ENCODE results near the gene KCNQ1. TPM values are rescaled to one million over a fixed set of nuclear protein-coding genes. Genes with fewer than 3 reads are reported as not detected.

KCNQ1 gene
- total and polyA plus RNA-seq, 2 donors (not counting 3 experiments of a cell fraction or from before 2014, with no cell fraction given) = 0.07 to 0.09 TPM

DNA sequence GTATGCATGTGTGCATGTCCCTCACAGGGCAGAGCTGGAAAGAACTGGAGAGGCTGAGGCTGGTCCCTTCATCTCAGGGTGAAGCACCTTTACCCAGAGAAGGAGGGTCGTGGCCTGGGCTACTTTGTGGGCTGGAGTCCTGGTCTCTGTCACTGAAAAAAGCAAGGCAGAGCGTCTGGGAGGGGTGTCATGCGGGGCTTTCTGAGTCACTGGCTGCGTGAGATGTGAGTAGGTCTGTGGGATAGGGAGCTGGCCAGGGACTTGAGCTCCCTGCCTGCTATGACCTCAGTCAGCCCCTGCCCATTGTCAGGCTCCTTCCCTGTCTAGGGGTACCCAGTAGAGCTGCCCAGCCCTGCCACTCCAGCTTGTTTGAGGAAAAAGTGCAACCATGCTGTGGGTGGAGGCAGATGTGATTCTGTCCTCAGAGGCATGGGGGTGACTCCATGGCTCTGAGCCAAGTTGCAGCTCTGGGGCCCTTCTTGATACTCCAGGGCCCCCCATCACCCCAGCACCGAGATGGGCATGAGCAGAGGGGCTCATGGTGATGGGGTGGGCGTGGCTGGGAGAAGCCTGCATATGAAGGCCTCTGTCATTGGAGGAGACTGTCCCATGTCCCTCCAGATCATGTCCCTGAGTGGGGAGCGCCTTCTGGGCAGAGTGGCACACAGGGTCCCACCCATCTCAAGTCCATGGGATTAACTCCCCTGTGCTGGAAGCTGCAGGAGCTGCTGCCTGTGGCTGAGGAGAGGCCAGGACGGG, 27.8 kb downstream of the KCNQ1 start:
- no peaks in the 10 kb centered on the region for H3K9me3 ChIP-seq (replicated peaks; ENCODE audit: control insufficient read depth, insufficient read depth, low read length)
- FAIRE-seq = no peak
- no peak overlapping the region for H3K27ac ChIP-seq (ENCODE audit: insufficient read depth, low read depth, low read length)
- H3K27me3 ChIP-seq (ENCODE audit: control insufficient read depth in 2 of 2, insufficient read depth in 2 of 2, low read length in 2 of 2) = no peaks in the 10 kb centered on the region
- DNase-seq (ENCODE audit: low read depth, low spot score) = no peak
- H3K9me1 ChIP-seq (replicated peaks; ENCODE audit: control insufficient read depth, extremely low read depth, insufficient read depth, low read length) = no peaks in the 10 kb centered on the region
- no peak for TF ChIP-seq POLR2AphosphoS5 (IDR thresholded peaks at IDR 0.05; ENCODE audit: insufficient read depth, low read depth, low read length)
- H3K79me2 ChIP-seq (ENCODE audit: control insufficient read depth, insufficient read depth, low read length) = no peaks in the 10 kb centered on the region
- intact Hi-C loops (cut with micrococcal nuclease) (no loop called here), dilution Hi-C loops (cut with MboI; ENCODE audit: extremely low pct_ligation_motif_present, low sequenced_read_pairs) (no loop called here)
- no peaks in the 10 kb centered on the region for H3K4me1 ChIP-seq (ENCODE audit: control insufficient read depth, extremely low read depth, insufficient read depth, low read length)
- no peaks in the 10 kb centered on the region for H4K20me1 ChIP-seq (replicated peaks; ENCODE audit: control insufficient read depth, extremely low read depth, insufficient read depth, low read length)
- H2AFZ ChIP-seq (ENCODE audit: low read depth, low read length) = no peak overlapping the region
- ChIA-PET CTCF (no interaction called here), POLR2A (no interaction called here)
- H3K4me2 ChIP-seq (ENCODE audit: insufficient read depth, low read length) = no peak overlapping the region
- no peak overlapping the region for H3K4me3 ChIP-seq (replicated peaks in 1 of 3; ENCODE audit: insufficient read depth in 1 of 3, low read depth in 1 of 3, low read length in 3 of 3)
- no TSS peak for BruUV-seq (replicated peaks)
- H3K9ac ChIP-seq (replicated peaks; ENCODE audit: extremely low read depth, insufficient read depth, low read length) = no peak overlapping the region
- no peaks in the 10 kb centered on the region for H3K36me3 ChIP-seq (ENCODE audit: control insufficient read depth in 2 of 2, extremely low read depth in 1 of 2, insufficient read depth in 2 of 2, low read length in 2 of 2)

DNA sequence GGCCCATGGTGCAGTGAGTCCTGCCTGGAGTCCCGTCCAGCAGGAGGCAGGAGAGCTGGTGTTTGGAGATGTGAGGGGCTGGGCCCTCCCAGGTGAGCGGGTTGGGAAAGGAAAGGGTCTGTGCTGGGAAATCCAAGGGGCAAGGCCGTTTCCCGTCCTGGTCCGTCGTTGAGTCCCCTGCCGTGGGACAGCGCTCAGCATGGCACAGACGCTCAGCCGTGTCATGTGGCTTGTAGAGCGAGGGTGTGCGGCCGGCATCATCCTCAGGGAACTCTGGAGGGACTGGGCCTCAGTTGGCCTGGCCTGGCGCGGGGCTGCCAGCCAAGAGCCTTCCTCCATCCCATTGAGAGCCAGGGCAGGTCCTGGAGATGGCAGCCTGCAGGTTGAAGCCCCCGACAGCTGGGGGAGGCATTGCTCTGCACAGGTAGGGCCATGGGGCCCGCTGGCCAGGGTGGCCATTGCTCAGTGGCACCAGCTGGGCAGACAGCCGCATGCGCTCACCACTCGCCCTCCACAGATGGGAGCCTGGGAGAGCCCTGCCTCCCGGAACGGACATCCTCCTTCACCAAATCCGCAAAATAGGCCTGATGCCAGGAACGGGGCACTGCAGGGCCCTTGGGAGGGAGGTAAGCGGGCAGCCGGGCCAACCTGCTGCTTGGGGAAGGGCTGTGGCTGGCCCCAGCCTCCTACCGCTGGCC, 28.7 kb downstream of the KCNQ1 start:
- Histone ChIP-seq H3K9me1 (replicated peaks; ENCODE audit: control insufficient read depth, extremely low read depth, insufficient read depth, low read length) (no peaks in the 10 kb centered on the region), H3K4me2 (ENCODE audit: insufficient read depth, low read length) (no peak overlapping the region), H3K9ac (replicated peaks; ENCODE audit: extremely low read depth, insufficient read depth, low read length) (no peak overlapping the region), H3K4me1 (ENCODE audit: control insufficient read depth, extremely low read depth, insufficient read depth, low read length) (no peaks in the 10 kb centered on the region), H3K27ac (ENCODE audit: insufficient read depth, low read depth, low read length) (no peak overlapping the region), H3K27me3 (ENCODE audit: control insufficient read depth in 2 of 2, insufficient read depth in 2 of 2, low read length in 2 of 2) (no peaks in the 10 kb centered on the region), H3K9me3 (replicated peaks; ENCODE audit: control insufficient read depth, insufficient read depth, low read length) (no peaks in the 10 kb centered on the region), H4K20me1 (replicated peaks; ENCODE audit: control insufficient read depth, extremely low read depth, insufficient read depth, low read length) (no peaks in the 10 kb centered on the region), H3K36me3 (ENCODE audit: control insufficient read depth in 2 of 2, extremely low read depth in 1 of 2, insufficient read depth in 2 of 2, low read length in 2 of 2) (no peaks in the 10 kb centered on the region), H3K79me2 (ENCODE audit: control insufficient read depth, insufficient read depth, low read length) (no peaks in the 10 kb centered on the region), H3K4me3 (replicated peaks in 1 of 3; ENCODE audit: insufficient read depth in 1 of 3, low read depth in 1 of 3, low read length in 3 of 3) (no peak overlapping the region), H2AFZ (ENCODE audit: low read depth, low read length) (no peak overlapping the region)
- POLR2A ChIA-PET = no interaction called here
- CTCF ChIA-PET = no interaction called here
- DNase-seq (ENCODE audit: low read depth, low spot score) = no peak
- TF ChIP-seq MYC (IDR thresholded peaks at IDR 0.05; ENCODE audit: low read depth, low read length) = no peak
- TF ChIP-seq JUN (IDR thresholded peaks at IDR 0.05; ENCODE audit: borderline replicate concordance, insufficient read depth, insufficient read length, low read depth) = no peak
- no peak for TF ChIP-seq POLR2AphosphoS5 (IDR thresholded peaks at IDR 0.05; ENCODE audit: insufficient read depth, low read depth, low read length)
- no peak for TF ChIP-seq EZH2 (IDR thresholded peaks at IDR 0.05; ENCODE audit: borderline replicate concordance, low read depth, low read length, severe bottlenecking)
- TF ChIP-seq POLR2A (IDR thresholded peaks at IDR 0.05; ENCODE audit: low read depth, low read length) = no peak
- no peak for TF ChIP-seq FOS (IDR thresholded peaks at IDR 0.05; ENCODE audit: borderline replicate concordance, insufficient read depth, low read length)
- TF ChIP-seq, protein P1, sequence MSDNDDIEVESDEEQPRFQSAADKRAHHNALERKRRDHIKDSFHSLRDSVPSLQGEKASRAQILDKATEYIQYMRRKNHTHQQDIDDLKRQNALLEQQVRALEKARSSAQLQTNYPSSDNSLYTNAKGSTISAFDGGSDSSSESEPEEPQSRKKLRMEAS (IDR thresholded peaks at IDR 0.05; ENCODE audit: insufficient read depth, insufficient read length) = no peak
- no peak for TF ChIP-seq GATA2 (IDR thresholded peaks at IDR 0.05; ENCODE audit: insufficient read depth, insufficient read length, low read depth, low read length)
- TF ChIP-seq, protein P2, sequence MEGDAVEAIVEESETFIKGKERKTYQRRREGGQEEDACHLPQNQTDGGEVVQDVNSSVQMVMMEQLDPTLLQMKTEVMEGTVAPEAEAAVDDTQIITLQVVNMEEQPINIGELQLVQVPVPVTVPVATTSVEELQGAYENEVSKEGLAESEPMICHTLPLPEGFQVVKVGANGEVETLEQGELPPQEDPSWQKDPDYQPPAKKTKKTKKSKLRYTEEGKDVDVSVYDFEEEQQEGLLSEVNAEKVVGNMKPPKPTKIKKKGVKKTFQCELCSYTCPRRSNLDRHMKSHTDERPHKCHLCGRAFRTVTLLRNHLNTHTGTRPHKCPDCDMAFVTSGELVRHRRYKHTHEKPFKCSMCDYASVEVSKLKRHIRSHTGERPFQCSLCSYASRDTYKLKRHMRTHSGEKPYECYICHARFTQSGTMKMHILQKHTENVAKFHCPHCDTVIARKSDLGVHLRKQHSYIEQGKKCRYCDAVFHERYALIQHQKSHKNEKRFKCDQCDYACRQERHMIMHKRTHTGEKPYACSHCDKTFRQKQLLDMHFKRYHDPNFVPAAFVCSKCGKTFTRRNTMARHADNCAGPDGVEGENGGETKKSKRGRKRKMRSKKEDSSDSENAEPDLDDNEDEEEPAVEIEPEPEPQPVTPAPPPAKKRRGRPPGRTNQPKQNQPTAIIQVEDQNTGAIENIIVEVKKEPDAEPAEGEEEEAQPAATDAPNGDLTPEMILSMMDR (IDR thresholded peaks at IDR 0.05; ENCODE audit: extremely low read depth in 1 of 2, insufficient read depth in 1 of 2, low read depth in 1 of 2, low read length in 2 of 2) = no peak
- BruUV-seq (replicated peaks) = no TSS peak
- intact Hi-C loops (cut with micrococcal nuclease) (no loop called here), dilution Hi-C loops (cut with MboI; ENCODE audit: extremely low pct_ligation_motif_present, low sequenced_read_pairs) (no loop called here)
- no peak for FAIRE-seq
